Hepatocyte (in vitro differentiated cells): ENCODE data around the gene PGGHG.

Experiments
- CTCF ChIP-seq: fragments of 200-600 bp; sonication (generic); IDR thresholded peaks from 2 replicates; pipeline ENCODE4 v1.5.1; 2016; ENCODE audit warnings: antibody characterized with exemption, mild to moderate bottlenecking; ENCODE audit not compliant: poor library complexity
- EZH2 ChIP-seq: fragments of 200-600 bp; sonication (generic); IDR thresholded peaks from 2 replicates; pipeline ENCODE4 v1.6.1; 2016; ENCODE audit warnings: antibody characterized with exemption, mild to moderate bottlenecking, borderline replicate concordance
- EZH2phosphoT487 ChIP-seq: fragments of 200-600 bp; sonication (generic); IDR thresholded peaks from one replicate; pipeline ENCODE4 v1.6.1; 2018; ENCODE audit warnings: antibody characterized with exemption, mild to moderate bottlenecking, low read depth, moderate library complexity; ENCODE audit not compliant: unreplicated experiment, severe bottlenecking

- TF ChIP-seq EZH2phosphoT487 (no peak), CTCF (no peak), EZH2 (no peak)
Measured at GRCh38 chr11:282171-282570, 6.8 kb upstream of the PGGHG start.
